Loucy (cell line): Measurements from ENCODE around the gene PSMG3.

Source experiments
- CTCF ChIP-seq: fragments of 200-600 bp; sonication (generic); conservative IDR thresholded peaks from 2 replicates; pipeline ENCODE4 v1.5.1; 2014; ENCODE audit warnings: mild to moderate bottlenecking, antibody characterized with exemption, low read length
- EZH2phosphoT487 ChIP-seq: fragments of 200-600 bp; IDR thresholded peaks from 2 replicates; pipeline ENCODE4 v1.6.1; 2018; ENCODE audit warnings: antibody characterized with exemption, mild to moderate bottlenecking, moderate library complexity, borderline replicate concordance

DNA sequence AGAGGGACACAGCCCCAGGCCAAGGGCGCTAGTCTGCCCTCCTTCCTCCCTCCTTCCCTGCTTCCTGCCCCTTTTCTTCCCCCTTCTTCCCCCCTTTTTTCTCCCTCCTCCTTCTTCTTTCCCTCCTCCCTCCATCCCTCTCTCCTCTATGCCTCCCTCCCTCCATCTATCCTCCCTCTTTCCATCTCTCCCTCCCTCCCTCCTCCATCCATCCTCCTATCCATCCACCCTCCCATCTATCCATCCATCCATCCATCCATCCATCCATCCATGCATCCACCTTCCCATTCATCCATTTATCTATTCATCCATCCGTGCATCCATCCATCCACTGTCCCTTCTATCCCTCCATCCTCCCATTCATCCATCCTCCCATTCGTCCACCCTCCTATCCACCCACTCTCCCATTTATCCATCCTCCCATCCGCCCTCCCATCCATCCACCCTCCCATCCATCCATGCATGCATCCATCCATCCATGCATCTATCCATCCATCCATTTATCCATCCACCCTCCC is 24.1 kb upstream of the PSMG3 start:
- TF ChIP-seq CTCF (no peak), EZH2phosphoT487 (no peak)
